ENCODE results near the gene SIGLEC8.

DNA sequence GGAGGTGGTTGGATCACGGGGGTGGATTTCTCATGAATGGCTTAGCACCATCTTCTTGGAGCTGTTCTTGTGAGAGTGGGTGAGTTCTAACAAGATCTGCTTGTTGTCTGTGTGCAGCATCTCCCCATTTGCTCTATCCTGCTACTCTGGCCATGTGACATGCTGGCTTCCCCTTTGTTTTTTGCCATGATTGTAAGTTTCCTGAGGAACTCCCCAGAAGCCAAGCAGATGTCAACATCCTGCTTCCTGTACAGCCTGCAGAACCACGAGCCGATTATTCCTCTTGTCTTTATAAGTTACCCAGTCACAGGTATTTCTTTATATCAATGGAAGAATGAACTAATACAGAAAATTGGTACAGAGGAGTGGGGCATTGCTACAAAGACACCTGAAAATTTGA is 45.6 kb upstream of the SIGLEC8 start:
- TF ChIP-seq, protein P1, sequence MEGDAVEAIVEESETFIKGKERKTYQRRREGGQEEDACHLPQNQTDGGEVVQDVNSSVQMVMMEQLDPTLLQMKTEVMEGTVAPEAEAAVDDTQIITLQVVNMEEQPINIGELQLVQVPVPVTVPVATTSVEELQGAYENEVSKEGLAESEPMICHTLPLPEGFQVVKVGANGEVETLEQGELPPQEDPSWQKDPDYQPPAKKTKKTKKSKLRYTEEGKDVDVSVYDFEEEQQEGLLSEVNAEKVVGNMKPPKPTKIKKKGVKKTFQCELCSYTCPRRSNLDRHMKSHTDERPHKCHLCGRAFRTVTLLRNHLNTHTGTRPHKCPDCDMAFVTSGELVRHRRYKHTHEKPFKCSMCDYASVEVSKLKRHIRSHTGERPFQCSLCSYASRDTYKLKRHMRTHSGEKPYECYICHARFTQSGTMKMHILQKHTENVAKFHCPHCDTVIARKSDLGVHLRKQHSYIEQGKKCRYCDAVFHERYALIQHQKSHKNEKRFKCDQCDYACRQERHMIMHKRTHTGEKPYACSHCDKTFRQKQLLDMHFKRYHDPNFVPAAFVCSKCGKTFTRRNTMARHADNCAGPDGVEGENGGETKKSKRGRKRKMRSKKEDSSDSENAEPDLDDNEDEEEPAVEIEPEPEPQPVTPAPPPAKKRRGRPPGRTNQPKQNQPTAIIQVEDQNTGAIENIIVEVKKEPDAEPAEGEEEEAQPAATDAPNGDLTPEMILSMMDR (IDR thresholded peaks at IDR 0.05): no peak
- TF ChIP-seq POLR2A (IDR thresholded peaks at IDR 0.05): no peak
